Measurements from ENCODE around the gene RTF2.

DNA sequence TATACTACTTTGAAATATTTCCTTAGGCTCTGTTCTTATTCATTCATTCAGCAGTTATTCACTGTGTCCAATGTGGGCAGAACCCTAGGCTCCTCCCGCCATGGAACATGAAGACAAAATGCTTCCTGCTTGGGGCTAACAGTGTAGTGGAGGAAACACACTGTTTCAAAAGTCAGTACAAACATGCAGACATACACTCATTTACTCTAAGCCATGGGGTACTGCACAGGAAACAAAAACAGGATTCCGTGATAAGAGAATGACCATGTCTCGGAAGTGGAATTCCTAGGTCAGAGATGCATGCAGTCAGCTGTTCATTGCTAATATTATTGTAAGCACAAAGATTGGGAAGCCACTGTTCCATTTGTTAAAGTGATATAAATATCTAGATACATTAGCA, 37.7 kb downstream of the RTF2 start:
- no peak for TF ChIP-seq EZH2 (IDR thresholded peaks at IDR 0.05; ENCODE audit: insufficient read depth, low read length)
- TF ChIP-seq, protein P1, sequence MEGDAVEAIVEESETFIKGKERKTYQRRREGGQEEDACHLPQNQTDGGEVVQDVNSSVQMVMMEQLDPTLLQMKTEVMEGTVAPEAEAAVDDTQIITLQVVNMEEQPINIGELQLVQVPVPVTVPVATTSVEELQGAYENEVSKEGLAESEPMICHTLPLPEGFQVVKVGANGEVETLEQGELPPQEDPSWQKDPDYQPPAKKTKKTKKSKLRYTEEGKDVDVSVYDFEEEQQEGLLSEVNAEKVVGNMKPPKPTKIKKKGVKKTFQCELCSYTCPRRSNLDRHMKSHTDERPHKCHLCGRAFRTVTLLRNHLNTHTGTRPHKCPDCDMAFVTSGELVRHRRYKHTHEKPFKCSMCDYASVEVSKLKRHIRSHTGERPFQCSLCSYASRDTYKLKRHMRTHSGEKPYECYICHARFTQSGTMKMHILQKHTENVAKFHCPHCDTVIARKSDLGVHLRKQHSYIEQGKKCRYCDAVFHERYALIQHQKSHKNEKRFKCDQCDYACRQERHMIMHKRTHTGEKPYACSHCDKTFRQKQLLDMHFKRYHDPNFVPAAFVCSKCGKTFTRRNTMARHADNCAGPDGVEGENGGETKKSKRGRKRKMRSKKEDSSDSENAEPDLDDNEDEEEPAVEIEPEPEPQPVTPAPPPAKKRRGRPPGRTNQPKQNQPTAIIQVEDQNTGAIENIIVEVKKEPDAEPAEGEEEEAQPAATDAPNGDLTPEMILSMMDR (IDR thresholded peaks at IDR 0.05; ENCODE audit: insufficient read depth, low read depth, low read length): no peak
